GM10248 (cell line): Measurements from ENCODE around the gene NSMF.

Experiments
- CTCF ChIA-PET: fragments of 300-600 bp; sonication (Branson Sonifier 250); formaldehyde crosslinking; extraction: SDS; loops from one replicate; lab custom pipeline; 2021; ENCODE audit warnings: antibody characterized with exemption; lab: Yijun Ruan, JAX
- POLR2A ChIA-PET: fragments of 350-650 bp; sonication (Branson Sonifier 250); formaldehyde crosslinking; extraction: SDS; loops from one replicate; lab custom pipeline; 2020; ENCODE audit warnings: antibody characterized with exemption; lab: Yijun Ruan, JAX
- DNase-seq: peaks from one replicate; pipeline ENCODE4 v3.0.0; 2012; ENCODE audit errors: extremely low spot score
- CTCF ChIP-seq: IDR thresholded peaks from 2 replicates; pipeline ENCODE4 v1.5.1; 2012; ENCODE audit warnings: mild to moderate bottlenecking, low read depth; ENCODE audit errors: extremely low read depth, missing control alignments, control extremely low read depth

The NSMF gene

GRCh38 chr9:137501457-137501856 is 42.3 kb upstream of the NSMF start:
- DNase-seq, result no peak
- ChIA-PET CTCF (no interaction called here), POLR2A (no interaction called here)

GRCh38 chr9:137500666-137501397 is 41.7 kb upstream of the NSMF start:
- ChIA-PET CTCF (no interaction called here), POLR2A (no interaction called here)
- no peak for DNase-seq
- no peak for TF ChIP-seq CTCF

More at GRCh38 chr9:137501457-137501856, 42.3 kb upstream of the NSMF start:
- TF ChIP-seq CTCF, result no peak

- TF ChIP-seq CTCF, result no peak
- CTCF ChIA-PET, result interaction anchor here (1.4 kb wide), 1 partner anchor 26 kb away, joined by 3 read pairs; no protein-coding TSS in a partner anchor
- DNase-seq, result no peak
- POLR2A ChIA-PET, result no interaction called here
These were observed 40.9 kb upstream of the NSMF start for GRCh38 chr9:137499858-137500661.

GRCh38 chr9:137499416-137499815 is 40.3 kb upstream of the NSMF start:
- POLR2A ChIA-PET, result no interaction called here
- TF ChIP-seq CTCF, result no peak
- DNase-seq, result no peak
- CTCF ChIA-PET, result interaction anchor here (1.4 kb wide), 1 partner anchor 27 kb away, joined by 3 read pairs; no protein-coding TSS in a partner anchor

- ChIA-PET CTCF (interaction anchor here (1.4 kb wide), 1 partner anchor 27 kb away, joined by 3 read pairs; no protein-coding TSS in a partner anchor), POLR2A (no interaction called here)
- TF ChIP-seq CTCF, result no peak
- no peak for DNase-seq
These were observed 39.6 kb upstream of the NSMF start for GRCh38 chr9:137498720-137499150.

- no peak for DNase-seq
- no peak for TF ChIP-seq CTCF
- CTCF ChIA-PET, result no interaction called here
- POLR2A ChIA-PET, result no interaction called here
These were observed 39.0 kb upstream of the NSMF start for GRCh38 chr9:137497921-137498719.
